GM21619 (cell line): Measurements from ENCODE around the gene IBA57.

Experiments used
- ATAC-seq: cut with Tn5 transposase; IDR thresholded peaks from one replicate; pipeline ENCODE4 v1.9.1; 2021; ENCODE audit not compliant: unreplicated experiment

IBA57 gene

GRCh38 chr1:228165372-228166169, at the start of gene IBA57:
IBA57 (plus strand) TSS chr1:228165804; CDS start chr1:228165817, 13 bp downstream.
- peak; percentile 77 for ATAC-seq

DNA sequence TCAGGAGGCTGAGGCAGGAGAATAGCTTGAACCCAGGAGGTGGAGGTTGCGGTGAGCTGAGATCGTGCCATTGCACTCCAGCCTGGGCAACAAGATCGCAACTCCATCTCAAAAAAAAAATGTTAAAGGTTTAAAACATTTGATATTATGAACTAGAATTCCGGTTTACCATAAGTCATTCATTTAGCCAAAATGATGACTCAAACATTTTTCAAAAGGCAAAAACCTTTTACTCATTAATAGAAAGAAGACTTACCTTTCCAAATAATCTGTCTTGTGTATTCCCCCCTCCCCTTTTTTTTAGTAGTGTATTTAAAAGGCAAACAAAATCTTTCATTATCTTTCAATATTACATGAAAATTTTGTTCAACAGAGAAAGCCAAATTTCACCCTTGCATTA, 48.3 kb upstream of the IBA57 start:
- no peak for ATAC-seq

GRCh38 chr1:228118040-228118439, 47.6 kb upstream of the IBA57 start:
- ATAC-seq, result no peak

- no peak for ATAC-seq
Observed at GRCh38 chr1:228120351-228120750, 45.3 kb upstream of the IBA57 start.

DNA sequence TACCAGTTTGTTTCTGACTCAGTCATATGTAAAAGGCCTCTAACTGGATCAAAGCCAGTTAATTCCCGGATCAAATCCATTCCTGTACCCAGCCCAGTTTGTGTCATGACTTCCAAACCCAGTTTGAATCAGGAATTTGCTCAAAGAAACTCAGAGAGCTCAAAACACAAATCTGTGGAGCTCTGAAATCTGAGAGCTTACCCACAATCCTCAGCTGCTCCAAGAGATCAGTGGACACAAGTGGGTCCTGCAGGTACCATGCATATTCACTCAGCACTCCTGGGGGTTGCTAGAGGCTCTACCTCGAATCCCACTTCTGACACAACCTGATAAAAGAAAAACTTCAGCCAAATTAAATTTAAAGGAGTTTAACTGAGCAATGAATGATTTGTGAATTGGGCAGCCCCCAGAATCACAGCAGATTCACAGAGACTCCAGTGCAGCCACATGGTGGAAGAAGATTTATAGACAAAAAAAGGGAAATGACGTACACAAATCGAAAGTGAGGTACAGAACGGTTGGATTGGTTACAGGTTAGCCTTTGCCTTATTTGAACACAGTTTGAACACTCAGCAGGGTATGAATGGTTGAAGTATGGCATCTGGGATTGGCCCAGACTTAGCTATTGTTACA, 44.6 kb upstream of the IBA57 start:
- ATAC-seq, result no peak

GRCh38 chr1:228122921-228123441, 42.6 kb upstream of the IBA57 start:
- ATAC-seq, result no peak

GRCh38 chr1:228123505-228123904, 42.1 kb upstream of the IBA57 start:
- no peak for ATAC-seq

DNA sequence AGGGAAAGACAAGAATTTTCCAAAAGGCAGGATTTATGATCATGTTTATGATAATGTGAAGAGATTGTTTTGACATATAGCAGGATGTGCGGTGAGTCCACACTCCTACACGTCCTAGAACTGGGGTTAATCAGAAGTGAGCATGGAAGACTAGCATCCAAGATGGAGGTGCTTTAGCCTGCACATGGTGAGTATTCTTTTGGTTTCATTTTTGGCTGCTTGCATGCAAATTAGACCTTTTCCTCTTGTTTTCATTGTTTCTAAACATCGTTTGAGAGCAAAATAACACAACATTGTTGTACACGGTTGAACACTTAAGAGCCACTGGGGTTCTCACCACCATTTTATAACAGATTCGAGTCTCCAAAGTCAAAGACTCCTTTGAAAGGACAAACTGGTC, 40.4 kb upstream of the IBA57 start:
- no peak for ATAC-seq

DNA sequence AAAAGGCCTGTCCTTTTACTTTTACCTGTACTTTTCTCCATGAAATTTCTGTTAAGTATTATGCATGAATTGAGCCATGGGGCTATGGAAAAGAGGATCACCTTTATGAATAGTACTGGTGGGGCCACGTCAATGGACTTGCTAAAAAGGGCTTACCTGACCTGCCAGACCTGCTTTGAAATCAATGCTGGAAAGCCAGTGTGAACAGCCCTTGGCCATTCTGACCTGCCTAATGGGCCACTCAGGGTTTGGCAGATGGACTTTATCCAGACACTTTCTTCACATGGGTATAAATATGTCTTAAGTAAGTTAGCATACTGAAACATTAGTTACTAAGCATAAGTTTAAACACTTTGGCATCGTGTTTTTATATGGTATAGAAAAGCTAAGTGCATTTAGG, 33.8 kb upstream of the IBA57 start:
- no peak for ATAC-seq

DNA sequence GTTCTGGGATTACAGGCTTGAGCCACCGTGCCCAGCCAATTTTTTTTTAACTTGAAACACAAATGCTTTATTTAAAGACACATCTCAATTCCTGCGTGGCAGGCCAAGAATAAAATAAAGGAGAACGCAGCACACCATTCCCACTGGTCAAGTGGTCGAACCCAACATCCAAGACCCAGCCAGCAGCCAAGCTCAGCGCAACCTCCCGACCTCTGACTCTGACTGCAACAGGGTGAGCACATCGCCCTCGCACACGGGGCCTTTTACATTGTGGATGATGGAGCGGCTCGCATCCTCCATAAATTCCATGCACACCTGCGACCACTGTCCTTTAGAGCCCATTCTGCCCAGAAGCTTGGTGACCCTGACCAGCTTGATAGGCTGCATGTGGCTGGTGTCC, 31.0 kb upstream of the IBA57 start:
- ATAC-seq, result no peak

DNA sequence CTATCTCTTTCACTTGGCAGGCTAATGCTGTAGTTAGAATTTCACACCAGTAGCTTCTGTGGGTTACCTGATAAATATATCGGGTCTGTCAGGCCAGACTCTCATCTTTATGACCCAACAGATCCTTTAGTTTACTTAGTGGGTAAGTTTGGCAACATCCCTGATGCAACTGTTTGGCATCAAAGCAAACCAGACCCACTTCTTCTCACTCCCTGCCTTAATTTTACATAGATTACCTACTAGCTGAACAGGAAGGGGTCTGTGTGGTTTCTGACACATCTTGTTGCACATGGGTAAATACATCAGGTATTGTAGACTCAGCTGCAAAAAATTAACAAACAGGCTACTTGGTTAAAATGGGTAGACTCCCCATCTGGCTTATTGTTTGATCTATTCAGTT, 28.7 kb upstream of the IBA57 start:
- ATAC-seq, result no peak

DNA sequence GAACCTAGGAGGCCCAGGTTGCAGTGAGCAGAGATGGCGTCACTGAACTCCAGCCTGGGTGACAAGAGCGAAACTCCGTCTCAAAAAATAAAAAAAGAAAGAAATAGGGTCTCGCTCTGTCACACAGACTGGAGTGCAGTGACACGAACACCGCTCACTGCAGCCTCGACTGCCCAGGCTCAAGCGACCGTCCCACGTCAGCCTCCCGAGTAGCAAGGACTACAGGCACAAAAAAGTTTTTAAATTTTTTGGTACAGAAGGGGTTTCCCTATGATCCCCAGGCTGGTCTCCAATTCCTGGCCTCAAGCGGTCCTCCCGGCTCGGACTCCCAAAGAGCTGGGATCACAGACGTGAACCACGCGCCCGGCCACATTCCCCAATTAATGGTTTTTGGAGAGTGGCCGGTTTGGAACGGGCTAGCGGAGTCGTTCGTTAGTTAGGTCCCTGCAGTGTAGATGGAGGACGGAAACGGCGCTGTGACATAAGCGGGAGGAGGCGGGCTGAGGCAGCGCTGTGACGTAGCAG, 26.1 kb upstream of the IBA57 start:
- no peak for ATAC-seq

DNA sequence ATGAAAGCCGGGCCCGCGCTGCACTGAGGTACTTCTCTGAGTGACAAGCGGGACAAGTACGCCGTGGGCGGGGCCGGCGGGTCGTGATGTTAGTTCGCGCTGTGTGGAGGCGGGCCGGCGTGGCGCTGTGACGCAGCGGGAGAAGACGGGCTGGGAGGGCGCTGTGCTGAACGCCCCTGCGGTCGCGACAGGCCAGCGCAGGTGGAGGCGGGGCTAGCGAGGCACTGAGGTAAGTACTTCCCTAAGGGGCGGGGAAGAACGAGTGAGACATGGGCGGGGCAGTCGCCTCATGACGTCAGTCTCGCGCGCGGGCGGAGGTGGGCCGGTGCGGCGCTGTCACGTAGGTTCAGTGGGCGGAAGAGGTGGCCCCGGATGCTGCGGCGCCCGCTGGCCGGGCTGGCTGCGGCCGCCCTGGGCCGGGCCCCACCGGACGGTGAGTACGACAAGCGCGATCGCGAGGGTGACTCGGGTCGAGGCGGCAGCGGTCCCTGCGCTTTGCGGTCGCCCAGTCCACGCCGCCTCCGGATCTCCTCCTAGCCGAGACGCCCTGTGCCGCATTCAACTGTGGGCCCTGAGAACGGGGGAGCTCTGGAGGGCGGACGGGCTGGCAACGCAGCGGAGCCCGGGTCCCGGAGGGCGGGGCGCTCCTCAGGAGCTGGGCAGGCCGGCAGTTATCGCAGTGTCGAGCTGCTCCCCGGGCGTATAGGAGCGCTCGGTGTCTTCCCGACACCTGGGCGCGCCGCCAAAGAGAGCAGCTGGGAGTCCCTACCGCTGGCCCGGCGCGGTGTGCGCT, 25.5 kb upstream of the IBA57 start, which contains the start of gene GUK1:
Gene GUK1, plus strand, starts transcription at position 349 of the 793 bp plus-strand sequence. Its CDS starts 24 bp downstream, at position 373.
- ATAC-seq, result peak; percentile 91

GRCh38 chr1:228140724-228141225, 24.8 kb upstream of the IBA57 start:
- ATAC-seq, result no peak

DNA sequence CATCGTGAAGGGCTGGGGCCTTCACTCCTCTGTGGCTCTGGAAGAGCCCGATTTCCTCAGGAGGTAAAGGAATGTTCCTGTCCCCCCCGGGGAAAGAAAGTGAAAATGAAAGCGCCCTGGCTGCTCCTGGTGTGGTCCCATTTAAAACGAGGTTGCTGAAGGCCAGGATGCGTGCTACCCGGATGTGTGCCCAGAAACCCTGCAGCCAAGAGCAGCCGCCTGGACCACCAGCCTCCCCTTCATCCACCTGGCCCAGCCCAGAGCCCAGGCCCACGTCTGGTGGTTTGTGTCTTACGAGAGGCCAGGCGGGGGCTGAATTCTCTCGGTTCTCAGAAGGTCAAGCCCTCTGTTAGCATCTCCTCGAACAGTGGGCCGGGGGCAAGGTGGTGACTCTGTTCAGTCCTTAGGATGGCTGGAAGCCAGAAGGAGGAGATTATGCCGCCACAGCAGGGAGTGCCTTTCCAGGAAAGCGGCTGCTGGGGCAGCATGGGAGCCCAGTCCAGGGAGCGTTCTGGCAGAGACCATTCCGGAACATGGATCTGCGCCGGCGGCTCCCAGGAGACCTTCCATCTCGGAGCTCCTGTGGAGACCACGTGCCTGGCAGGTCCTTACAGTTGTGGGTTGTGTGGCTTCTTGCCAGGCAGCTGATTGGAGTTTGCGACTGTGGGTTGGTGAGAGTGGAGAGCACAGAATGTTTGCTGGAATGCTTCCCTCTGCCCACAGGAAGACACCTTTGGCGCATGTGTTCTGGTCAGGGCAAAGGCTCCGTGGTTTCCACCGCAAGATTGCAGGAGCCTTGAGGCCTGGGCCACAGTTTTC, 24.2 kb upstream of the IBA57 start:
- no peak for ATAC-seq

DNA sequence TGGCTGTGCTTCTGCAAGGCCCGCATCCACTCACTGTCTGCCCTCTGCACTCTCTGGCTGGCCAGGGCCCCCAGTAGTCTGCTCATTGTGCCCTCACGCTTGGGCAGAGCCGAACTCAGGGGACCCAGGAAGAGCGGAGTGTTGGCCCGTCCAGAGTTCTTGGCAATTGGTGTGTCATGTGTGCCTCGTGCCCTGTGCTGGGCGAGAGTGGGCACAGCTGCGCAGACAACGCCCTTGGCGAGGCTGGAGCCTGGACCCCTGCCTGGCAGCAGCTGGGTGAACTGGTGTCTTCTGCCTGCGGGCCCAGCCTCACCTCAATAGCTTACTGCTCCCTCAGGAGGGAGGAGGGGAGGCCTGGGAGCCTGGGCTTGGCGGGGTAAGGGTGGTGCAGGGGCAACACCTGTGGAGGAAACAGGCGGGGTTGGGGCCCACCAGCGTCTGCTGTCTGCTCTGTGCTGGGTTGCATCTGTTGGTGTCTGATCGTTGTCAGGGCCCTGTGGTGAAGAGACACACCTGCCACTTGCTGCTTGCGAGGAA, 23.4 kb upstream of the IBA57 start:
- no peak for ATAC-seq

DNA sequence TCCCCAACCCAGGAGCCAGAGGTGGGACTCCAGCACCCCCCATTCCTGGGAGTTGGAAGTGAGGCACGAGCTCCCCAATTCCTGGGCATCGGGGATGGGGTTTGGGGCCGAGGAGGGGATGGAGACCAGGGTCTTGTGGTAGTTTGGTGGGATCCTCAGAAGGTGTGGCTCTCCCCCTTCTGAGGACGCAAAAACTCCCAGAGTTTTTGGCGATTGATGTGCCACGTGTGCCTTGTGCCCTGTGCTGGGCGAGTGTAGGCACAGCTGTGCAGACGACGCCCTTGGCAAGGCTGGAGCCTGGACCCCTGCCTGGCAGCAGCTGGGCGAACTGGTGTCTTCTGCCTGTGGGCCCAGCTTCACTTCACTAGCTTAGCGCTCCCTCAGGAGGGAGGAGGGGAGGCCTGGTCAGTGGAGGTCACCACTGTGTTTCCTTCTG, 22.9 kb upstream of the IBA57 start:
- no peak for ATAC-seq

GRCh38 chr1:228143480-228144192, 22.0 kb upstream of the IBA57 start:
- ATAC-seq, result no peak
